Liver (tissue), 9 donors: ENCODE results near the gene PKP1. TPM values are rescaled to one million over a fixed set of nuclear protein-coding genes. Genes with fewer than 3 reads are reported as not detected.

Experiments used
- DNase-seq: peaks from one replicate; pipeline ENCODE4 v3.0.0-alpha.2; 2017; ENCODE audit warnings: low spot score
- H3K27ac ChIP-seq, 2 donors: one replicate each; pipeline ENCODE4 v1.7.0; 2013; ENCODE audit warnings: inconsistent platforms in 2 of 2, low read length in 2 of 2, control low read depth in 1 of 2, low read depth in 1 of 2, mild to moderate bottlenecking in 1 of 2
- H3K27me3 ChIP-seq, 4 donors: one replicate each; pipeline versions ENCODE4 v1.6.1 to v1.7.0; 2013; ENCODE audit warnings: low read length in 3 of 4, inconsistent platforms in 1 of 4, mild to moderate bottlenecking in 1 of 4, moderate library complexity in 1 of 4; ENCODE audit not compliant: control insufficient read depth in 4 of 4, insufficient read depth in 4 of 4
- H3K36me3 ChIP-seq, 4 donors: one replicate each; pipeline versions ENCODE4 v1.6.1 to v1.7.0; 2013; ENCODE audit warnings: low read length in 3 of 4, mild to moderate bottlenecking in 3 of 4, low read depth in 1 of 4, moderate library complexity in 1 of 4; ENCODE audit not compliant: control insufficient read depth in 4 of 4, insufficient read depth in 3 of 4
- H3K4me1 ChIP-seq, 4 donors: one replicate each; pipeline versions ENCODE4 v1.6.1 to v1.7.0; 2013; ENCODE audit warnings: low read length in 3 of 4, mild to moderate bottlenecking in 3 of 4, moderate library complexity in 1 of 4; ENCODE audit not compliant: control insufficient read depth in 4 of 4, insufficient read depth in 4 of 4
- H3K4me3 ChIP-seq, 3 donors: one replicate each; pipeline versions ENCODE4 v1.6.1 to v1.7.0; 2013; ENCODE audit warnings: low read length in 3 of 3, control low read depth in 1 of 3, low read depth in 1 of 3, mild to moderate bottlenecking in 1 of 3
- H3K9ac ChIP-seq, 2 donors: one replicate each; pipeline ENCODE4 v1.7.0; 2013; ENCODE audit warnings: low read length in 2 of 2, mild to moderate bottlenecking in 2 of 2, moderate library complexity in 2 of 2, control low read depth in 1 of 2, low read depth in 1 of 2
- H3K9me3 ChIP-seq, 4 donors: one replicate each; pipeline versions ENCODE4 v1.6.1 to v1.7.0; 2013; ENCODE audit warnings: low read length in 3 of 4; ENCODE audit not compliant: control insufficient read depth in 4 of 4
- EGR1 ChIP-seq, 2 donors: IDR thresholded peaks; 2 replicates each; pipeline ENCODE4 v1.6.1; 2016 to 2018; ENCODE audit warnings: antibody characterized with exemption in 2 of 2, low read depth in 2 of 2
- FOXA1 ChIP-seq: IDR thresholded peaks from 2 replicates; pipeline ENCODE4 v1.6.1; 2016; ENCODE audit warnings: antibody characterized with exemption
- FOXA2 ChIP-seq: IDR thresholded peaks from 2 replicates; pipeline ENCODE4 v1.6.1; 2016; ENCODE audit warnings: antibody characterized with exemption
- GABPA ChIP-seq, 2 donors: IDR thresholded peaks in 1 of 2; conservative IDR thresholded peaks in 1 of 2; 2 replicates each; pipeline ENCODE4 v1.6.1; 2016; ENCODE audit warnings: antibody characterized with exemption in 2 of 2, mild to moderate bottlenecking in 1 of 2, moderate library complexity in 1 of 2
- HNF4A ChIP-seq, 2 donors: conservative IDR thresholded peaks; 2 replicates each; pipeline ENCODE4 v1.6.1; 2016; ENCODE audit warnings: antibody characterized with exemption in 2 of 2, mild to moderate bottlenecking in 2 of 2
- HNF4G ChIP-seq: IDR thresholded peaks from 2 replicates; pipeline ENCODE4 v1.6.1; 2016; ENCODE audit warnings: antibody characterized with exemption
- JUND ChIP-seq, 2 donors: IDR thresholded peaks; 2 replicates each; pipeline ENCODE4 v1.6.1; 2016; ENCODE audit warnings: antibody characterized with exemption in 2 of 2
- NR2F2 ChIP-seq: IDR thresholded peaks from 2 replicates; pipeline ENCODE4 v1.6.1; 2016; ENCODE audit warnings: antibody characterized with exemption
- RAD21 ChIP-seq, 2 donors: IDR thresholded peaks; 2 replicates each; pipeline ENCODE4 v1.6.1; 2016; ENCODE audit warnings: antibody characterized with exemption in 2 of 2, mild to moderate bottlenecking in 2 of 2
- RXRA ChIP-seq, 2 donors: IDR thresholded peaks; 2 replicates each; pipeline ENCODE4 v1.6.1; 2017 to 2018; ENCODE audit warnings: antibody characterized with exemption in 2 of 2, mild to moderate bottlenecking in 1 of 2
- SP1 ChIP-seq: IDR thresholded peaks from 2 replicates; pipeline ENCODE4 v1.6.1; 2018; ENCODE audit warnings: antibody characterized with exemption, mild to moderate bottlenecking
- TAF1 ChIP-seq: conservative IDR thresholded peaks from 2 replicates; pipeline ENCODE4 v1.6.1; 2016; ENCODE audit warnings: antibody characterized with exemption, mild to moderate bottlenecking
- YY1 ChIP-seq: IDR thresholded peaks from 2 replicates; pipeline ENCODE4 v1.6.1; 2016; ENCODE audit warnings: antibody characterized with exemption, mild to moderate bottlenecking
- WGBS: extraction: QIAGEN DNeasy Blood & Tissue Kit; methylation state at CpG from one replicate; pipeline ENCODE4 v1.1.7; 2013; 5-methylcytosine and 5-hydroxymethylcytosine counted together
- polyA plus RNA-seq, 2 donors: library from polyadenylated mRNA; stranded (reverse) in 1 of 2; unstranded in 1 of 2; fragments of 200-250 nt in 1 of 2; fragments of >200 nt in 1 of 2; fragmentation: Nextera tagmentation in 1 of 2; extraction: Ambion mirVana in 1 of 2; gene quantifications; one replicate each; pipeline versions ENCODE4 v1.2.1 to v1.2.3, GENCODE V29; 2013 to 2015
- total RNA-seq, 2 donors: library from RNA; depleted of rRNA; stranded (reverse); fragments of >200 nt; gene quantifications; one replicate each; pipeline ENCODE4 v1.2.3, GENCODE V29; 2014
- TF ChIP-seq, protein P1 (sequence below): IDR thresholded peaks from 2 replicates; pipeline ENCODE4 v1.6.1; 2016; ENCODE audit warnings: antibody characterized with exemption, mild to moderate bottlenecking
- TF ChIP-seq, protein P2 (sequence below): IDR thresholded peaks from 2 replicates; pipeline ENCODE4 v1.6.1; 2016; ENCODE audit warnings: antibody characterized with exemption
- TF ChIP-seq, protein P3 (sequence below): IDR thresholded peaks from 2 replicates; pipeline ENCODE4 v1.6.1; 2016; ENCODE audit warnings: antibody characterized with exemption
- TF ChIP-seq, protein P4 (sequence below): fragments of 150-350 bp; IDR thresholded peaks from 2 replicates; pipeline ENCODE4 v1.5.1; 2017; ENCODE audit warnings: improper control_type of control experiment, low read depth, low read length; ENCODE audit not compliant: missing input control
- TF ChIP-seq, protein P5 (sequence below): IDR thresholded peaks from 2 replicates; pipeline ENCODE4 v1.6.1; 2016; ENCODE audit warnings: antibody characterized with exemption
- donor health status: healthy.
- donor health status: healthy.
- donor health status: healthy.
- donor health status: healthy.
- donor health status: healthy.

PKP1 gene
- total and polyA plus RNA-seq, 4 donors = 0.01 TPM; not detected in 3

DNA sequence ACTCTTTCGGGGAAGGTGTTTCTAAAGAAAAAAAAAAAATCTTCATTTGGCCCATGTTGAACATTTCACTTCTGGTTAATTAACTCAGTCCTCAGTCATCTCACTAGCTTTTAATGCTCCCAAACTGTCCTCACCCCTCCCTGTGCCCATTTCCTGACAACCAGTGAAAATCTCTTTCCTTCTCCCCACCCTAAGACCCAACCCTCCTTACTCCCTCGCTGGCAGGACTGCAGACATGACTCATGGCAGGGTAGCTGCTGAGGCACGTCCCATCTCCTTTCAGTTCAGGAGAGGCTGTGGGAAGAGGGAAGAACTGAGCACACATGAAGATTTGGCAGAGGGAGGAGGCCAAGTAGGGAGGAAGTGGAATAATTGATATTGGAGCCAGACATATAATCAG, 12.6 kb downstream of the PKP1 start:
- H3K27ac ChIP-seq = no peak overlapping the region
- TF ChIP-seq, protein P1, sequence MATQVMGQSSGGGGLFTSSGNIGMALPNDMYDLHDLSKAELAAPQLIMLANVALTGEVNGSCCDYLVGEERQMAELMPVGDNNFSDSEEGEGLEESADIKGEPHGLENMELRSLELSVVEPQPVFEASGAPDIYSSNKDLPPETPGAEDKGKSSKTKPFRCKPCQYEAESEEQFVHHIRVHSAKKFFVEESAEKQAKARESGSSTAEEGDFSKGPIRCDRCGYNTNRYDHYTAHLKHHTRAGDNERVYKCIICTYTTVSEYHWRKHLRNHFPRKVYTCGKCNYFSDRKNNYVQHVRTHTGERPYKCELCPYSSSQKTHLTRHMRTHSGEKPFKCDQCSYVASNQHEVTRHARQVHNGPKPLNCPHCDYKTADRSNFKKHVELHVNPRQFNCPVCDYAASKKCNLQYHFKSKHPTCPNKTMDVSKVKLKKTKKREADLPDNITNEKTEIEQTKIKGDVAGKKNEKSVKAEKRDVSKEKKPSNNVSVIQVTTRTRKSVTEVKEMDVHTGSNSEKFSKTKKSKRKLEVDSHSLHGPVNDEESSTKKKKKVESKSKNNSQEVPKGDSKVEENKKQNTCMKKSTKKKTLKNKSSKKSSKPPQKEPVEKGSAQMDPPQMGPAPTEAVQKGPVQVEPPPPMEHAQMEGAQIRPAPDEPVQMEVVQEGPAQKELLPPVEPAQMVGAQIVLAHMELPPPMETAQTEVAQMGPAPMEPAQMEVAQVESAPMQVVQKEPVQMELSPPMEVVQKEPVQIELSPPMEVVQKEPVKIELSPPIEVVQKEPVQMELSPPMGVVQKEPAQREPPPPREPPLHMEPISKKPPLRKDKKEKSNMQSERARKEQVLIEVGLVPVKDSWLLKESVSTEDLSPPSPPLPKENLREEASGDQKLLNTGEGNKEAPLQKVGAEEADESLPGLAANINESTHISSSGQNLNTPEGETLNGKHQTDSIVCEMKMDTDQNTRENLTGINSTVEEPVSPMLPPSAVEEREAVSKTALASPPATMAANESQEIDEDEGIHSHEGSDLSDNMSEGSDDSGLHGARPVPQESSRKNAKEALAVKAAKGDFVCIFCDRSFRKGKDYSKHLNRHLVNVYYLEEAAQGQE = no peak
- TF ChIP-seq GABPA (IDR thresholded peaks at IDR 0.05 in 1 of 2, conservative IDR thresholded peaks at IDR 0.05 in 1 of 2) = no peak
- TF ChIP-seq FOXA1 = no peak
- no peak for TF ChIP-seq NR2F2
- TF ChIP-seq, protein P2, sequence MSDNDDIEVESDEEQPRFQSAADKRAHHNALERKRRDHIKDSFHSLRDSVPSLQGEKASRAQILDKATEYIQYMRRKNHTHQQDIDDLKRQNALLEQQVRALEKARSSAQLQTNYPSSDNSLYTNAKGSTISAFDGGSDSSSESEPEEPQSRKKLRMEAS = no peak
- TF ChIP-seq, protein P3, sequence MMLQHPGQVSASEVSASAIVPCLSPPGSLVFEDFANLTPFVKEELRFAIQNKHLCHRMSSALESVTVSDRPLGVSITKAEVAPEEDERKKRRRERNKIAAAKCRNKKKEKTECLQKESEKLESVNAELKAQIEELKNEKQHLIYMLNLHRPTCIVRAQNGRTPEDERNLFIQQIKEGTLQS = no peak
- H3K9me3 ChIP-seq = no peaks in the 10 kb centered on the region
- 70% methylated on average over 3 of the region's 3 CpGs for WGBS
- H3K4me3 ChIP-seq = no peak overlapping the region
- no peaks in the 10 kb centered on the region for H3K36me3 ChIP-seq
- H3K4me1 ChIP-seq = no peaks in the 10 kb centered on the region
- no peaks in the 10 kb centered on the region for H3K27me3 ChIP-seq
- H3K9ac ChIP-seq = no peak overlapping the region
- DNase-seq = no peak

DNA sequence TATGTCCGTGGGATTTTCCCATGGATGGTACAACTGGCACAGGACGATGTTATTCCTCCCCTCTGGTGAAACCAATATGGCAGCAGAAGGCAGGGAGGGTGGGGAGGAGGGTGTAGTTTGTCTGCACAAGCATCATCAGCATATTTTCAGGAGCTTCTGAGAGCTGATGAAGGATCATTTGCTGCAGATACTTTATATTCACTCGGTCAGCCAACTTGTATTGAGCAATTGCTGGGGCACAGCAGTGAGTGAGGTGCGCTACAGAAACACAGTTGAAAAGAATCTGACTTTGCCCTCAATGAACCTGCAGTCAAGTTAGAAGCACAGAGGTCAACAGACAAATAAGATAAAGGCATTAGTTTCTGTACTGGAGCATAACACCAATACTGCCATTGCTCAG, 13.0 kb downstream of the PKP1 start:
- WGBS = 79% methylated on average over 4 of the region's 4 CpGs
- Histone ChIP-seq H3K9ac (no peak overlapping the region), H3K9me3 (no peaks in the 10 kb centered on the region), H3K4me3 (no peak overlapping the region), H3K4me1 (no peaks in the 10 kb centered on the region), H3K27ac (no peak overlapping the region), H3K36me3 (no peaks in the 10 kb centered on the region), H3K27me3 (peaks cover 0 to 2% (median 0%) of the 10 kb centered on the region in 4 donors)
- no peak for DNase-seq
- TF ChIP-seq JUND (IDR thresholded peaks at IDR 0.05) (no peak), FOXA2 (no peak), EGR1 (IDR thresholded peaks at IDR 0.05; ENCODE audit: low read depth in 2 of 2) (no peak), HNF4G (no peak), HNF4A (conservative IDR thresholded peaks at IDR 0.05) (no peak), RAD21 (IDR thresholded peaks at IDR 0.05) (no peak), SP1 (no peak), TAF1 (no peak), GABPA (IDR thresholded peaks at IDR 0.05 in 1 of 2, conservative IDR thresholded peaks at IDR 0.05 in 1 of 2) (no peak), FOXA1 (no peak), NR2F2 (no peak), RXRA (IDR thresholded peaks at IDR 0.05) (no peak), YY1 (no peak)
- TF ChIP-seq, protein P1 = no peak
- TF ChIP-seq, protein P4, sequence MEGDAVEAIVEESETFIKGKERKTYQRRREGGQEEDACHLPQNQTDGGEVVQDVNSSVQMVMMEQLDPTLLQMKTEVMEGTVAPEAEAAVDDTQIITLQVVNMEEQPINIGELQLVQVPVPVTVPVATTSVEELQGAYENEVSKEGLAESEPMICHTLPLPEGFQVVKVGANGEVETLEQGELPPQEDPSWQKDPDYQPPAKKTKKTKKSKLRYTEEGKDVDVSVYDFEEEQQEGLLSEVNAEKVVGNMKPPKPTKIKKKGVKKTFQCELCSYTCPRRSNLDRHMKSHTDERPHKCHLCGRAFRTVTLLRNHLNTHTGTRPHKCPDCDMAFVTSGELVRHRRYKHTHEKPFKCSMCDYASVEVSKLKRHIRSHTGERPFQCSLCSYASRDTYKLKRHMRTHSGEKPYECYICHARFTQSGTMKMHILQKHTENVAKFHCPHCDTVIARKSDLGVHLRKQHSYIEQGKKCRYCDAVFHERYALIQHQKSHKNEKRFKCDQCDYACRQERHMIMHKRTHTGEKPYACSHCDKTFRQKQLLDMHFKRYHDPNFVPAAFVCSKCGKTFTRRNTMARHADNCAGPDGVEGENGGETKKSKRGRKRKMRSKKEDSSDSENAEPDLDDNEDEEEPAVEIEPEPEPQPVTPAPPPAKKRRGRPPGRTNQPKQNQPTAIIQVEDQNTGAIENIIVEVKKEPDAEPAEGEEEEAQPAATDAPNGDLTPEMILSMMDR = no peak
- TF ChIP-seq, protein P5, sequence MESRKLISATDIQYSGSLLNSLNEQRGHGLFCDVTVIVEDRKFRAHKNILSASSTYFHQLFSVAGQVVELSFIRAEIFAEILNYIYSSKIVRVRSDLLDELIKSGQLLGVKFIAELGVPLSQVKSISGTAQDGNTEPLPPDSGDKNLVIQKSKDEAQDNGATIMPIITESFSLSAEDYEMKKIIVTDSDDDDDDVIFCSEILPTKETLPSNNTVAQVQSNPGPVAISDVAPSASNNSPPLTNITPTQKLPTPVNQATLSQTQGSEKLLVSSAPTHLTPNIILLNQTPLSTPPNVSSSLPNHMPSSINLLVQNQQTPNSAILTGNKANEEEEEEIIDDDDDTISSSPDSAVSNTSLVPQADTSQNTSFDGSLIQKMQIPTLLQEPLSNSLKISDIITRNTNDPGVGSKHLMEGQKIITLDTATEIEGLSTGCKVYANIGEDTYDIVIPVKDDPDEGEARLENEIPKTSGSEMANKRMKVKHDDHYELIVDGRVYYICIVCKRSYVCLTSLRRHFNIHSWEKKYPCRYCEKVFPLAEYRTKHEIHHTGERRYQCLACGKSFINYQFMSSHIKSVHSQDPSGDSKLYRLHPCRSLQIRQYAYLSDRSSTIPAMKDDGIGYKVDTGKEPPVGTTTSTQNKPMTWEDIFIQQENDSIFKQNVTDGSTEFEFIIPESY = no peak
- TF ChIP-seq, protein P3 = no peak
- TF ChIP-seq, protein P2 = no peak
